ENCODE measurements around the gene UAP1.
"Not testable (repeated sequence)": the region's sequence is repeated elsewhere in the genome, so short reads cannot be mapped to it uniquely, and the experiment has no call there.

Gene UAP1

DNA sequence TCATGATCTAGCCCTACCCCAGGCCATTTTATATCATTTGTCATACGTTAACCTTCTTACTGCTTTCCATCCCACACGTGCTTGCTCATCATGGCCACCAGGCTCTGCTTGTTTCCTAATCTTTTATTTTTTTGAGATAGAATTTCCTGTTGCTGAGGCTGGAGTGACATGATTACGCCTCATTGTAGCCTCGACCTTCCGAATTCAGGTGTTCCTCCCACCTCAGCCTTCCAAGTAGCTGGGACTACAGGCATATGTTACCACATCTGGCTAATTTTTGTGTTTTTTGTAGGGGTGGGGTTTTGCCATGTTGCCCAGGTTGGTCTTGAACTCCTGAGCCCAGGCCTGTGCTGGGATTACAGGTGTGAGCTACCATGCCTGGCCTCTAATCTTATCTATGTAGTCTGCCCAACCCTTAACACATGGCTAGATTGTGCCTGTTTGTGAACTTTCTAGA lies 3.3 kb downstream of the UAP1 start:
- DNase-seq (ENCODE audit: low read depth in 2 of 2): no peak

DNA sequence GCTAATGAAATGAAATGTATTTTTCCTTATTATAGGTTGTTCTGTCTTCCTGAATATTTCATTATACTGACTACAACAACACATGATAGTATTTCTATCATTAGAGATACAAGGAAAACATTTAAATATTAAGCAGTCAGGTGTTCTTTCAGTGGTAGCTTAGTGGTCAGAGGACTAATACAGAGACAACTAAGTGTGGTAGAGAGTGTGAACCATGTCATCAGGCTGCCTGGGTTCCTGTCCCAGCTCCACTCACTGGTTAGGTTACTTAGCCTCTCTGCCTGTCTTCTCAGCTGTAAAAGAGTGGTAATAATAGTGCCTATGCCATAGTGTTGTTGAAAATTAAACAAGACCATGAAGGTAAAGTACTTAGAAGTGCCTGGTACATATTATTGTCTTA lies 3.9 kb downstream of the UAP1 start:
- no peak for DNase-seq (ENCODE audit: low read depth in 2 of 2)

DNA sequence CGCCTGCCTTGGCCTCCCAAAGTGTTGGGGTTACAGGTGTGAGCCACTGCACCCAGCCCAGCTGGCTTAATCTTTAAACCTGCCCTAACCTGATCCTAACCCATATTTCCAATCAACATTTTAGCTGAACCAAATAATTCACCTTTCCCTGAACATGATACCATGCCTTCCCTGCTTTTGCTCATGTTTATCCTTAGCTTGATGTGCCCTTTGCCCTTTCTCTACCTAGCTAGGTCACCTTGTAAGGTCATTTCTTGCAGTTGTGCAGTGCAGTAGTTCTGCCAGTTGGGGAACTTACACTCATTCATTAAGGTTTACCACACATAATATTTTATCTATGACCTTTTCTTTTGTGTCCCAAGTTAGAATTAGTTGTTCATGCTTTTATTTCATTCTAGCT lies 5.3 kb downstream of the UAP1 start:
- DNase-seq (ENCODE audit: low read depth in 2 of 2): no peak

DNA sequence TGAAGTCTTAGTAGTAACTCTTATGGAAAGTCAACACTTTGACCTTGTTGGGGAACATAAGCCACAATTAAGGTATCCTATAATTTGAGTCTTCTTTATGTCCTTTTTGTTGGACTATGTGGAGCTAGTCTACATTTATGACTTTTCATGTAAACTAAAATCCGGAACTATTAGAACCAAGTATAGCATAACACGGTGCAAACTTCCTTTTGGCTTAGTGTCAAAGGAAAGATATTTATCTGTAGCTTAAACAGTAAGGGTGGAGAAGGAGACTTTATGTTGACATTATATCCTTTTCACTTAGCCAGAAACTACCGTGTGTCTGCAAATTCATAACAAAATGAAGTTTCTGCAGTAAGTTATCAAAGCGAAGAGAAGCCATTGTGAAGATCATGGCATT lies 7.3 kb downstream of the UAP1 start:
- no peak for DNase-seq (ENCODE audit: low read depth in 2 of 2)

DNA sequence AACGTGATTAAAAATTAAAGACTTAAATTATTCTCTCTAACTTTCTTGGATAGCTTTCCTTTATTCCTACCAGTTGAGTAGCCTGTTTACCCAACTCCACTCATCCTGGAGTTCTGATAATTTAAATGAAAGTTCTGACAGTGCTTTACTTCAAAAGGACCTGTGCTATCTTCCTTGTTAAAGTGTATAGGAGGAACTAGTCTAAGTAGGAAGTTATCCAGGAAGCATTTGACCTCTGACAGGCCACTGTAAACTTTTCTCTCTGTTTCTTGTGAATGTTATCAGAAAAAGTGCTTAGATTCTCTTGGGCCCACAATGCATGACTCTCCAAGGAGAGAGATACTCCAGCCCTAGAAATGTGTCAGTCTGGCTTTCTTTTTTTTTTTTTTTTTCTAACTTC lies 9.2 kb downstream of the UAP1 start:
- no peak for DNase-seq (ENCODE audit: low read depth in 2 of 2)

DNA sequence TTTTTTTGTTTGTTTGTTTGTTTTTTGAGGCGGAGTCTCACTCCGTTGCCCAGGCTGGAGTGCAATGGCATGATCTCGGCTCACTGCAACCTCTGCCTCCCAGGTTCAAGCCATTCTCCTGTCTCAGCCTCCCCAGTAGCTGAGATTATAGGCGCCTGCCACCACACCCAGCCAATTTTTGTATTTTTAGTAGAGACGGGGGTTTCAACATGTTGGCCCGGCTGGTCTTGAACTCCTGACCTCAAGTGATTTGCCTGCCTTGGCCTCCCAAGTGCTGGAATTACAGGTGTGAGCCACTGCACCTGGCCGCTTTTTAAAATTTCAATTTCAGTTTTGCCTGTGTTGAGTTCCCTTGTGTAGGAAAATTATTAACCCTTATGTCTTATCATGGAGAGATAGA lies 9.6 kb downstream of the UAP1 start:
- not testable (repeated sequence) for DNase-seq (ENCODE audit: low read depth in 2 of 2)

GRCh38 chr1:162571696-162572095 lies 10.2 kb downstream of the UAP1 start:
- DNase-seq (ENCODE audit: low read depth in 2 of 2): no peak

- no peak for DNase-seq (ENCODE audit: low read depth in 2 of 2)
Observed at GRCh38 chr1:162573136-162573535, 11.6 kb downstream of the UAP1 start.

GRCh38 chr1:162578071-162578700 lies 16.7 kb downstream of the UAP1 start:
- DNase-seq (ENCODE audit: low read depth in 2 of 2): no peak

DNA sequence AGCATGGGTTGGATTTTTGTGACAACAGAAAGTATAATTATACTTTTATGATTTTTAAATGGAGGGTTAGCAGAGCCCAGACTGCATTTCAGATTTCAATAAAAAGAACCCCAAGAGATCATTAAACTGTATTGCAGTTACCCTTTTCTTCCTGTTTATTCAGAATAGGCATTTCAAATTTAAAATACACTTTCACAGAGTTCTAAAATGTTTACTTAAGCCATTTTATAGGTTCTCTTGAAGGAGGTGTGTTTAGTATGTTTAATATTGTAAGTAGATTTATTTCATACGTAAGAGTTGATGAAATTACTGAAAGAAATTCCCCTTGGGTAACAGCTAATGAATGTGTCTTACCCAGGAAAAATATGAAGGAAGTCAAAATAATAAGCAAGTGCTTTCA lies 17.4 kb downstream of the UAP1 start:
- DNase-seq (ENCODE audit: low read depth in 2 of 2): no peak

DNA sequence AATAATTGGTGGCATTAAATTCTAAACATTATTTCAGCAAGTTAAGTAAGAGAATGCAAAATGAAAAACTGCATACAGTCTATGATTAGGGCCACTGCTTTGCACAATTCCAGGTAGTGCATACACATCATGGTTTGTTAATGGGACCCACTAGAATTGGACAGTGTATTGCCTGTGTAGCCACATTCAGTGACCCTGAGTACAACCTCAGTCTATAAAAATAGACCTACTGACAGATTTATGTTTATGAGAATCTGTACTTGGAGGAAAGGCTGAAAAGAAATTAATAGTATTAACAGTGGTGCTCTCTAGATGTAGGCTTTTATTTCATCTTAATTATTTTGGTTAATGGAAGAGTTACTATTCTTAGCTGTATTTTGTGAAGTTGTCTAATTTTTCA lies 18.8 kb downstream of the UAP1 start:
- no peak for DNase-seq (ENCODE audit: low read depth in 2 of 2)

DNA sequence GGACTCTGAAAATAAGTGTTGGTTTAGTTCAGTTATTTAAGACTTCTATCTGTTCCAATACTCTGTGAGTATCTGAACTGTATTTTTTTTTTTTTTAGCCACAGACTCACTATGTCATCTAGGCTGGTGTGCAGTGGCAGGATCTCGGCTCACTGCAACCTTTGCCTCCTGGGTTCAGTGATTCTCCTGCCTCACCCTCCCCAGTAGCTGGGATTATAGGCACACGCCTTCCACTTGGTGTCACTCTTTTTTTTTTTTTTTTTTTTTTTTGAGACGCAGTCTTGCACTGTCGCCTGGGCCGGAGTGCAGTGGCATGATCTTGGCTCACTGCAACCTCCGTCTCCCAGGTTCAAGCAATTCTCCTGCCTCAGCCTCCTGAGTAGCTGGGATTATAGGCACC lies 21.4 kb downstream of the UAP1 start:
- not testable (repeated sequence) for DNase-seq (ENCODE audit: low read depth in 2 of 2)

DNA sequence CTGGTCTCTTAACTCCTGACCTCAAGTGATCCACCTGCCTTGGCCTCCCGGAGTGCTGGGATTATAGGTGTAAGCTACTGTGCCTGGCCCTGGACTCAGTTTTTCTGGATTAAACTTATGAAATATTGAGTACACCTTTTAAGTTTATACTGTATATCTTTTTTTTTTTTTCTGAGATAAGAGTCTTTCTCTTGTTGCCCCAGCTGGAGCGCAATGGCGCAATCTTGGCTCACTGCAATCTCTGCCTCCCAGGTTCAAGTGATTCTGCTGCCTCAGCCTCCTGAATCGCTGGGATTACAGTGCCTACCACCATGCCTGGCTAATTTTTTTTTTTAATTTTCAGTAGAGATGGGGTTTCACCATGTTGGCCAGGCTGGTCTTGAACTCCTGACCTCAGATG lies 23.6 kb downstream of the UAP1 start:
- not testable (repeated sequence) for DNase-seq (ENCODE audit: low read depth in 2 of 2)

DNA sequence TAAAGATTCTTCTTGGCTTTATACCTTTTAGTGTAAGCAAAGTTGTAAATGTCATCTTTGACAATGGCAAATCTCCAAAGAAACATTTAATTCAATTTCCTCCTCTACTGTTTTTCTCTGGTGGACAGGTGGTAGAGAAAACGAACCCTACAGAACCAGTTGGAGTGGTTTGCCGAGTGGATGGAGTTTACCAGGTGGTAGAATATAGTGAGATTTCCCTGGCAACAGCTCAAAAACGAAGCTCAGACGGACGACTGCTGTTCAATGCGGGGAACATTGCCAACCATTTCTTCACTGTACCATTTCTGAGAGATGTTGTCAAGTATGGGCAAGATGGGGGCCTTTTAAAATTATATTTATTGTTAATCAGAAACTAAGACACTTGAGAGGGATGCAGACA lies 25.8 kb downstream of the UAP1 start:
- no peak for DNase-seq (ENCODE audit: low read depth in 2 of 2)

DNA sequence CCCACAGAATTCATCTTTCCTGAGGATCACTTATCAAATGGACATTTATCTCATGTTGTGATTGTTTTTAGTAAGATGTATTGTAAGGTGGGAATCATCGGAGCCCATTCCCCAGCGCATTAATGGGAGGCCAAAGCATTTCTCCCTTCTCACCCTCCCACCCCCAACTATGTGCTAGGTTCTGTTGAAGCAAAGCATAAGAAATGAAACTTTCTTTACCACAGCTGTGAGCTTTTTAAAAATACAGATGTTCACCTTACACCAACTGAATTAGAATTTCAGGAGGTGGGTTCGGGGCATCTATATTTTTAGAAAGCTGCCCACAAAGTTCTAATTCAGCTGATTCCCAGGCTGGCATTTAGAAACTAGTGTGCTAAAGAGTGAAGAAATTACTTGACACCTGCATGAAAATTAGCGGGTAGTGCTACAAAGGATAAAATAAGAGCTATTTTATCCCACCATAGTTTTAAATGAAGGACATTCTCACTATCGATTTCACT lies 26.3 kb downstream of the UAP1 start:
- DNase-seq (ENCODE audit: low read depth in 2 of 2): no peak

- no peak for DNase-seq (ENCODE audit: low read depth in 2 of 2)
Observed at GRCh38 chr1:162590101-162590500, 28.6 kb downstream of the UAP1 start.

DNA sequence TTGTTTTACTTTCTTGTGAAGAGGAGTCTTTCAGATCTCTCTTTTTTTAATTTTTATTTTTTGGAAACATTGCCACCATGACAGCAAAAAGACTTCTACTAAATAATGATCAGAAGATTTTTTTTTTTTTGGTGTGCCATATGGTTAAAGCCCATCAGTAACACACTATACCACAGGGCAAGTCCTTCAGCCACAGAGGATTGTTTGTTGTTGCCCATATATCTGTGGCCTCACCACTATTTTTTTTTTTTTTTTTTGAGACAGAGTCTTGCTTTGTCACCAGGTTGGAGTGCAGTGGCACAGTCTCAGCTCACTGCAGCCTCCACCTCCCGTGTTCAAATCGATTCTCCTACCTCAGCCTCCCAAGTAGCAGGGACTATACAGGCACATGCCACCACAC lies 29.2 kb downstream of the UAP1 start:
- no peak for DNase-seq (ENCODE audit: low read depth in 2 of 2)

DNA sequence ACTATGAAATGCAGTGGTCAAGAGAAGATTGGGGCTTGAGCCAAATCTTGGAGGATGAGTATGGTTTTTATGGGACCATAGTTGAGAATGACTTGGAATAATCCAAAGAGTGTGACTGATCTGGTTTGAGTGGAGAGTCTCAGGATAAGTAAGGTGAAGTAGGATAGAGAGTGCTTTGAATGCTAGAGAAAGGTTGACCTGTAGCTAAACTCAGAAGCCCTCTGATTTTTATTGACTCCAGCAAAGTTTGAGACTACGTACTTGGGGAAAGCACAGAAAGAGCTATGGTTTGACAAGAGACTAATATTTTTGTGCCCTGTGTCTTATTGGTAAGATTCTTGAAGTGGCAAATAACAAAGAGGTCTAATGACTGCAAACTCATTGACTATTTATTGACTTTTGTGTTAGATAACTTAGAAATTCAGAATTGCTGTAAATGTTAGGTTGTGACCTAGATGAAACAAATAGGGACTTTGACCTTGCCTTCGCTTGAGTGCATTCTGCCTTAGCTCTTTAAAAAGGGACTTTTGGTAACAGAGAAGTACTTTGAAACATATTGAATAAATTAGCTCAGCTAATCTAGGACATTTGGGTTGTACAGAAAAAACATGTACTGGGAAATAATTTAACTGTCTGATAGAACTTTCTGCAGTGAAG lies 35.1 kb downstream of the UAP1 start:
- DNase-seq (ENCODE audit: low read depth in 2 of 2): no peak

GRCh38 chr1:162599451-162599850 lies 37.9 kb downstream of the UAP1 start:
- DNase-seq (ENCODE audit: low read depth in 2 of 2): no peak

GRCh38 chr1:162603117-162603516 lies 41.6 kb downstream of the UAP1 start:
- not testable (repeated sequence) for DNase-seq (ENCODE audit: low read depth in 2 of 2)

GRCh38 chr1:162605225-162605927 lies 43.9 kb downstream of the UAP1 start:
- DNase-seq (ENCODE audit: low read depth in 2 of 2): no peak

DNA sequence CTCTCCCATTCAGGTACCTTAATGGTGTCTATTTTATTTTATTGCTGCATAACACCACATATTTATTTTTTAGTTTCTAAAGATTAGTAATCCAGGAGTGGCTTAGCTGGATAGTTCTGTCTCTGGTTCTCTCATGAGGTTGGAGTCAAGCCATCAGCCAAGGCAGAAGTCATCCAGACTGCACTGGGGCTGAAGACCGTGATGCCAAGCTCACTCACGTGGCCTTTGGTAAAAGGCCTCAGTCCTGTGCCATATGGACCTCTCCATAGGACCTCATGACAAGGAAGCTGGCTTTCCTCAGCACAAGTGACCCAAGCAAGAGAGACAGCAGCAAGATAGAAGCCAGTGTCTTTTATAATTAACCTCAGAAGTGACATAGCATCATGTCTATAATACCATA lies 47.8 kb downstream of the UAP1 start:
- DNase-seq (ENCODE audit: low read depth in 2 of 2): no peak

All from stimulated activated CD4-positive, alpha-beta T cell treated with anti-CD3 and anti-CD28 coated beads, Interleukin-1b, Interleukin-23, amount 100 ng/mL, for 1 hour (primary cell).